Measurements from ENCODE around the gene GLI2.

The GLI2 gene

GRCh38 chr2:120773186-120773800, 37.6 kb downstream of the GLI2 start:
- DNase-seq: no peak

GRCh38 chr2:120774557-120775160, 39.0 kb downstream of the GLI2 start:
- no peak for DNase-seq

GRCh38 chr2:120775194-120775593, 39.5 kb downstream of the GLI2 start:
- no peak for DNase-seq

GRCh38 chr2:120775801-120776589, 40.3 kb downstream of the GLI2 start:
- DNase-seq: no peak

DNA sequence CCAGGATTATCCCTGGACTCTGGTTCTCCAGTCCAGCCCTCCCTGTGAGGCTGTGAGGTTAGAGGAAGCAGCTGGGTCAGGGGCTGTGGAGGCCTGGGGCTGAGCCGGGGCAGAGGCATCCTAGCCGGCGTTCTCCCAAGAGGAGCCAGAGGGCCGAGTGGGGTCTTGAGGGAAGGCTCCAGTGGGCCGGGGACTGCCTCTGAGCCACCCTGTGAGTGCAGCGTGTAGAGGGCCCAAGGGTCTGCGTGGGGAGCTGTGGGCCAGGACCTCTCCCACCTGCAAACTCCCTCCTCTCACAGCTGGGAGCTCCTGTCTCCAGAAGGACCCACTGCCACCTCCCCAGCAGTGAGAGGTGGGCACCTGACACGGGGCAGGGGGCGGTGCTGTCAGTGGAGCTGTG, 41.0 kb downstream of the GLI2 start:
- no peak for DNase-seq

DNA sequence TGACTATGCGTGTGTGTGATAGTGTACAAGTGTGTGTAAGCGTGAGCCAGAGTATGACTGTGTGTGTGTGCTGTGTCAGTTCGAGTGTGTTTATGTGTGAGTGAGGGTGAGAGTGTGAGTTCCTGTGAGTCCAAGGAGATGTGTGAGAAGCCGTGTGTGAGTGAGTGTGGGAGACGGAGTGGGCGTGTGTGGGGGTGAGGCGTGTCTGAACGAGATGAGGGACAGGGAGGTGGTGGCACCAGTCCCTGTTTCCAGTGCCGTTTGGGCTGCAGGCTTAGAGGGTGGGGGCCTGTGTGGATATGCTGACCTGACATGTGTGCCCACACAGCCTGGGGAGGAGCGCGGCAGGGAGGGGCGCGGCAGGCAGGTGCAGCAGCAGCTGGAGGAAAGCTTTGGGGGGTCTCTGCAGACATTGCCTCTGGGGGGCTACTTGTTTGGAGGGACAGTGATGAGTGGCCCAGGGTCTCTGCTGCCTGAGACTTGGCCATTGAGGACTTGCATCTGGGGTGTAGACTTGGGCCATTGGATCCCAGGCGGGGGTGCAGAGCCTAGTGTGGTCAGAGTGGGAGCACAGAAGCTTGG, 41.6 kb downstream of the GLI2 start:
- DNase-seq: no peak

DNA sequence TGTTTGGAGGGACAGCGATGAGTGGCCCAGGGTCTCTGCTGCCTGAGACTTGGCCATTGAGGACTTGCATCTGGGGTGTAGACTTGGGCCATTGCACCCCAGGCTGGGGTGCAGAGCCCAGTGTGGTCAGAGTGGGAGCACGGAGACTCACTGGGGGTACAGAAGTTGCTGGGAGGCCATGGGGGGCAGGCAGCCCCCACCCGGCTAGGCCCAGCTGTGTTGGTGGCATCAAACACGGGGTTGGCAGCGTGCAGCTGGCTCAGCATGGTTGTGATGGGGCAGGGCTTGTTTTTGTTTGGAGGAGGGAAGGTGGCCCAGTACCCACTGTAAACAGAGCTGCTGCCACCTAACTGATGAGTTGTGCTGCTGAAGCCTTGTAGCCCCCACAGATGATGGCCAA, 42.1 kb downstream of the GLI2 start:
- DNase-seq: no peak

GRCh38 chr2:120778244-120778643, 42.6 kb downstream of the GLI2 start:
- no peak for DNase-seq

- DNase-seq: no peak
Measured at GRCh38 chr2:120779781-120780283, 44.2 kb downstream of the GLI2 start.

- DNase-seq: no peak
Measured at GRCh38 chr2:120780402-120780801, 44.7 kb downstream of the GLI2 start.

GRCh38 chr2:120783371-120783791, 47.7 kb downstream of the GLI2 start:
- no peak for DNase-seq

DNA sequence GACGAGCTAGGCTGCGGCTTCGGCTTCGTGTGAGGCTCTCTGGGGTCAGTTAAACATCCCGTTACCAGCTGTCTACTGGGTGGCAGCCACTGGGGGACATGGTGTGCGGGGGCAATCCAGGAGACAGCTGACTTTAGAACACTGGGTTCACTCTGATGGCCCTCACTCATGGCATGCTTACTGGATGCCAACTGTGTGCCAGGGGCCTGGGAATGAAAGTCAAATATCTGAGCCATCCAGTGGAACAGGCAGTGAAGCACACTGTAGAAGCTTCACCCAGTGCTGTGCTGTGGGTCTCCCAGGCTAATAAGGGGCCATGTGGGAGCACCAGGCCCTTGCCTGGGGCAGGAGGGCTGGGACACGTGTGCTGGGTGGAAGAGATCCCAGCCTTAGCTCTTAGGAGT, 48.3 kb downstream of the GLI2 start:
- no peak for DNase-seq
